Pancreas (tissue), 10 donors: Measurements from ENCODE around the gene RGS13. TPM values are rescaled to one million over a fixed set of nuclear protein-coding genes. Genes with fewer than 3 reads are reported as not detected.

Source experiments
- ATAC-seq, 4 donors: fragments of 200-7000 bp; cut with Tn5 transposase; one replicate each; pipeline versions ENCODE4 v1.8.0 to v1.9.1; 2020; ENCODE audit warnings: mild to moderate bottlenecking in 4 of 4, moderate library complexity in 4 of 4
- DNase-seq, 6 donors: peaks; one replicate each; pipeline ENCODE4 v3.0.0-alpha.2; 2020
- FAIRE-seq: peaks from 2 replicates; lab custom pipeline; 2012; peaks lifted over from hg19 to GRCh38; lab: Jason Lieb, UNC
- H3K27ac ChIP-seq, 4 donors: fragments of 200-600 bp; sonication (generic); 1 replicate in 3 of 4; 2 replicates in 1 of 4; pipeline versions ENCODE4 v1.5.0 to v1.8.0; 2020
- H3K27me3 ChIP-seq, 4 donors: fragments of 200-600 bp; one replicate each; pipeline ENCODE4 v1.8.0; 2021
- H3K36me3 ChIP-seq, 3 donors: fragments of 200-600 bp; sonication (generic) in 1 of 3; one replicate each; pipeline versions ENCODE4 v1.5.0 to v1.8.0; 2020 to 2021
- H3K4me1 ChIP-seq, 3 donors: fragments of 200-600 bp; one replicate each; pipeline ENCODE4 v1.8.0; 2021
- H3K4me3 ChIP-seq, 4 donors: fragments of 200-600 bp; sonication (generic) in 2 of 4; one replicate each; pipeline versions ENCODE4 v1.5.0 to v1.8.0; 2020 to 2021
- H3K9me3 ChIP-seq, 4 donors: fragments of 200-600 bp; one replicate each; pipeline ENCODE4 v1.8.0; 2021
- WGBS, 2 donors: extraction: QIAGEN DNeasy Blood & Tissue Kit; methylation state at CpG; one replicate each; pipeline ENCODE4 v1.1.7; 2013; 5-methylcytosine and 5-hydroxymethylcytosine counted together
- intact Hi-C, 3 donors: fragments of 100-400 bp; cut with DNase I; formaldehyde crosslinking; loops; one replicate each; pipeline versions ENCODE4 v1.11.1 to v1.14.2; 2022
- polyA plus RNA-seq, 2 donors: library from polyadenylated mRNA; stranded (reverse); fragments of 200-250 nt; gene quantifications; one replicate each; pipeline ENCODE4 v1.2.3, GENCODE V29; 2013
- total RNA-seq, 6 donors: library from RNA; stranded (reverse); fragmentation: NEBNext Ultra II Directional in 4 of 6; extraction: Animal tissue kit (Norgen Biotek cat#: 25700) in 4 of 6; gene quantifications; one replicate each; pipeline versions ENCODE4 v1.2.1 to v1.2.4, GENCODE V29; 2021 to 2023
- TF ChIP-seq, protein P1 (sequence below), 4 donors: fragments of 200-600 bp; sonication (generic) in 3 of 4; IDR thresholded peaks; one replicate each; pipeline versions ENCODE4 v1.5.0 to v1.8.0; 2021; ENCODE audit warnings: antibody characterized with exemption in 4 of 4
- donor health status: healthy with polysubstance abuse.
- donor health status: DM: no; HTN: no; CAD: no; lungs with moderate emphysema.
- donor health status: DM: no; HTN: no; CAD: no.
- donor health status: control.
- donor health status: control.
- donor health status: Bipolar disorder and iron deficiency.
- donor health status: DM: yes; HTN: yes; CAD: no.
- donor health status: DM: no; HTN: no; CAD: no.
- donor health status: DM: no; HTN: no; CAD: no.
- donor health status: DM: yes; HTN: yes; CAD: no.

The RGS13 gene
- total and polyA plus RNA-seq, 8 donors = 0.21 to 0.84 (median 0.25) TPM; not detected in 2

DNA sequence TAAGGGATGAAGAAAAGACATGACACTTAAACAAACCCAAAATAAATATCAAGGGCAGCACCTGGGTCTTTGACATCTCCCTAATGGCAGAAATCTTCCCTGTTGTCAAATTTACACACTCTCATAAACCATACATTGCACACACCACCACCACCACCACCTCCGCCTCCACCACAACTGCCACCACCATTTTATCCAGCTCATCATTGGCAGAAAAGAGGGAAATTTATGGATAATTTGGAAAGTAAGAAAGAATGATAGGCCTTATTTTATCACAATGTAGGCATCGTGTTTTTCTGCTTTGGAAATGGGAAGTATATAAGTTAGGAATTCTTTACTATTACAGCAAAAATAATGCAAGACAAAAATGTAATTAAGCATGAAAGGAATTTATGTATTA, 27.3 kb upstream of the RGS13 start:
- intact Hi-C loops = loop anchor here in 1 of 3 donors (5.0 kb wide), 1 partner anchor 131 kb away; no protein-coding TSS in a partner anchor
- Histone ChIP-seq H3K4me3 (no peak overlapping the region), H3K27ac (no peak overlapping the region), H3K4me1 (peaks cover 0 to 6% (median 0%) of the 10 kb centered on the region in 3 donors), H3K9me3 (no peaks in the 10 kb centered on the region), H3K36me3 (no peaks in the 10 kb centered on the region), H3K27me3 (no peaks in the 10 kb centered on the region)
- 78 to 89% methylated on average over 2 of the region's 2 CpGs for WGBS, 2 donors
- TF ChIP-seq, protein P1, sequence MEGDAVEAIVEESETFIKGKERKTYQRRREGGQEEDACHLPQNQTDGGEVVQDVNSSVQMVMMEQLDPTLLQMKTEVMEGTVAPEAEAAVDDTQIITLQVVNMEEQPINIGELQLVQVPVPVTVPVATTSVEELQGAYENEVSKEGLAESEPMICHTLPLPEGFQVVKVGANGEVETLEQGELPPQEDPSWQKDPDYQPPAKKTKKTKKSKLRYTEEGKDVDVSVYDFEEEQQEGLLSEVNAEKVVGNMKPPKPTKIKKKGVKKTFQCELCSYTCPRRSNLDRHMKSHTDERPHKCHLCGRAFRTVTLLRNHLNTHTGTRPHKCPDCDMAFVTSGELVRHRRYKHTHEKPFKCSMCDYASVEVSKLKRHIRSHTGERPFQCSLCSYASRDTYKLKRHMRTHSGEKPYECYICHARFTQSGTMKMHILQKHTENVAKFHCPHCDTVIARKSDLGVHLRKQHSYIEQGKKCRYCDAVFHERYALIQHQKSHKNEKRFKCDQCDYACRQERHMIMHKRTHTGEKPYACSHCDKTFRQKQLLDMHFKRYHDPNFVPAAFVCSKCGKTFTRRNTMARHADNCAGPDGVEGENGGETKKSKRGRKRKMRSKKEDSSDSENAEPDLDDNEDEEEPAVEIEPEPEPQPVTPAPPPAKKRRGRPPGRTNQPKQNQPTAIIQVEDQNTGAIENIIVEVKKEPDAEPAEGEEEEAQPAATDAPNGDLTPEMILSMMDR (IDR thresholded peaks at IDR 0.05) = no peak
- FAIRE-seq (no peak), DNase-seq (no peak), ATAC-seq (no peak)

DNA sequence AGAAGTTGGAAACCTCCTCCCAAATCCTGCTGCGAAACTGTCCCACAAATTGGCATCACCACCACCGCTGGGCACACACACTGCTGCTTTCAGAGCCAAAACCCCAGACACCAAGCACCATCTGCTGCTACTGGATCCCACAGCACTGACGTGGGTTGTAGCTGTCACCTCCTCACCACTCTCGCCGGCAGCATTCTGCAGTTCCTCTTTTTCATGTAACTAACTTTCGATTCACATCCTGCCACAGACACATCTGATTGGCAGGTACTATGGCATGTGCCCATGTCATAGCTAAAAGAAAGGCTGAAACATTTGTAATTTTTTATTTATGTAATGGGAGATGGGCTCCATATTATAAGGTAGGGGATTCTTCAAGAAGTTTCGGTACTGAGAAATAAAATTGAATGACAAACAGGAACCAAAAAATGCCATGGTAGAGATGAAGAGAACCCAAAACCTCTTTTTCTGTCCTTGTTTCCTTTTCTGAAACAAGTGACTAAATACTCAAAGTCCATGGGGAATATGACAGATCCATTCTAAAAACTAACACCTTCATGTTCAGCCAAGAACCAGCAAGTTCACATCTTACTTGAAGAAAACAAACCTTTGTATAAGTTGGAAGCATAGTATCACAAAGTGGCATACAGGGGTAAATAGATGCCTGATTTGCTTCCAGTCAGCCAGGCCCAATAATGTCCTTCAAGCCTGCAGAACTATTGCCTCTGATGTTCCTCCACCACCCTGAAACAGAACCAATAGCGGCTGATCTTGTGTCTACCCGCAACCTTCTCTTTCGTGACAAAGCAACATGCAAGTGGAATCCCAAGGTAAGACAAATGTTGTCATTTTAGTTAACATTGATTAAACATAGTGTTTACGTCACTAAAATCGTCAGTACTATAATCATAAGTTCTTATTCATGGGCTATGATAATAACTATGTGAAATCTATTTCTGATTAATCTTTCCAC, 26.6 kb upstream of the RGS13 start:
- H3K4me3 ChIP-seq = no peak overlapping the region
- H3K9me3 ChIP-seq = no peaks in the 10 kb centered on the region
- DNase-seq = peak in 2 of 6 donors; percentile 20 to 60
- intact Hi-C loops = loop anchor here in 1 of 3 donors (5.0 kb wide), 1 partner anchor 132 kb away; no protein-coding TSS in a partner anchor
- H3K27me3 ChIP-seq = no peaks in the 10 kb centered on the region
- H3K36me3 ChIP-seq = no peaks in the 10 kb centered on the region
- no peak for FAIRE-seq
- peak in 3 of 4 donors; percentile 39 to 87 (median 76) for ATAC-seq
- WGBS, 2 donors = 67 to 70% methylated on average over 12 of the region's 12 CpGs
- no peak overlapping the region for H3K27ac ChIP-seq
- H3K4me1 ChIP-seq = peaks cover 0 to 6% (median 0%) of the 10 kb centered on the region in 3 donors
- TF ChIP-seq, protein P1 (IDR thresholded peaks at IDR 0.05) = no peak

DNA sequence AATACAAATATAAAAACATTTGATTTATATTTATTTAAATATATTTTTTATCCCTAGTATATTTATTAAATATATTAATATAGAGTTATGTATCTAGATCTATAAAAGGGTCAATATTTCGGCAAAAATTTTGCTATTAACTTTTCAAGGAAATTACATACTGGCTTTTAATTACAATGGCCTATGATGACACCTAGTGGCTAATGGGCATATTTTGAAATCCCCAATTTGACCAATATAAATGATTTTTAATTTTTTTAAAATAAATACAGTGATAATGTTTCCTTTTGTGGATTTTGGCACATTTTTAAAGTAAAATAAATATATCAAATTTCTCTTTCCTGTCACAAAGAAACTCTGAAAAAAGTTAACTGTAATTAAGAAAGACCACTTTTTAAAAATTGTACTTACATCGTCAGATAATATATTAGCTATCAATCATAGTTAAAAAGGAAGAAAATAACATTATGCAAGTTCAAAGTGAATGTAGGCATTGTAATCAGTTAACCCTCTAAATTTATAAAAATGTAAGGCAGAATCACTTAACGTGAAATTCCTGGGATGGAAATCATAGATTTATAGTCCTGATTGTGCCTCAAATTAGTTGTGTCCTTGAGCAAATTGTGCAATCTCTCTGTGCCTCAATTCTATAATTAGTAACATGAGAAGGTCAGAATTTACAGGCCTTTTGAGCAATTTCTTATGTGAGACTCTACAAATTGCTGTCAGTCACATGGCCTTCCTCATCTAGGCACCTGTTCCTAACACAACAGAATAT, 25.6 kb upstream of the RGS13 start:
- ATAC-seq = peak in 3 of 4 donors; percentile 34 to 61 (median 51)
- intact Hi-C loops = no loop called here
- DNase-seq = no peak
- TF ChIP-seq, protein P1 (IDR thresholded peaks at IDR 0.05) = peak in 2 of 4 donors; percentile 28
- Histone ChIP-seq H3K9me3 (no peaks in the 10 kb centered on the region), H3K27me3 (no peaks in the 10 kb centered on the region), H3K36me3 (no peaks in the 10 kb centered on the region), H3K27ac (no peak overlapping the region), H3K4me3 (no peak overlapping the region), H3K4me1 (peaks cover 0 to 6% (median 0%) of the 10 kb centered on the region in 3 donors)
- FAIRE-seq = peak; percentile 99
- 19 to 26% methylated on average over 3 of the region's 3 CpGs for WGBS, 2 donors

DNA sequence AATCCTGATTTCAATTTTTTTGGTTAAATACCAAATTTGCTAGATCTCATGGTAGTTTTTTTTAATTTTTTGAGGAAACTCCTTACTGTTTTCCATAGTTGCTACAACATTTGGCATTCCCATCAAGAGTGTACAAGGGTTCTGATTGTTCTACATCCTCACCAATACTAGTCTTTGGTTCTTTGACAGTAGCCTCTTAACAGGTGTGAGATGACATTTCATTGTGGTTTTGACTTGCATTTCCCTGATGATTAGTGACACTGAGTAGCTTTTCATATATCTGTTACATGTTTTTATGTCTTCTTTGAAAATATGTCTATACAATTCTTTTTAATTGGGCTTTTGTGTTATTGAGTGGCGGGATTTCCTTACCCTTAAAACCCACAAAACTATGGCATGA, 20.9 kb upstream of the RGS13 start:
- TF ChIP-seq, protein P1 (IDR thresholded peaks at IDR 0.05) = no peak
- Histone ChIP-seq H3K4me3 (no peak overlapping the region), H3K27ac (no peak overlapping the region), H3K9me3 (no peaks in the 10 kb centered on the region), H3K4me1 (peaks cover 0 to 6% (median 0%) of the 10 kb centered on the region in 3 donors), H3K27me3 (no peaks in the 10 kb centered on the region), H3K36me3 (no peaks in the 10 kb centered on the region)
- intact Hi-C loops = no loop called here
- FAIRE-seq (no peak), DNase-seq (no peak), ATAC-seq (no peak)
- WGBS, 2 donors = 93 to 97% methylated on average over 1 of the region's 1 CpG
